SK-N-SH treated with all-trans-retinoic acid at 6 μM for 48 hours (cell line): ENCODE results near the gene FIBP.

Experiments
- ATAC-seq: fragments of 200-7000 bp; cut with Tn5 transposase; 3 replicates; pipeline ENCODE4 v1.9.1; 2020; ENCODE audit warnings: mild to moderate bottlenecking, moderate library complexity
- BACH2 ChIP-seq: fragments of 250-450 bp; sonication (Bioruptor Pico); IDR thresholded peaks from 2 replicates; pipeline ENCODE4 v1.9.0; 2021; ENCODE audit warnings: mild to moderate bottlenecking, borderline replicate concordance
- CREB5 ChIP-seq: fragments of 250-450 bp; sonication (Bioruptor Pico); IDR thresholded peaks from 2 replicates; pipeline ENCODE4 v1.5.1; 2020; ENCODE audit warnings: low read depth, mild to moderate bottlenecking, moderate library complexity
- CSDC2 ChIP-seq: fragments of 250-450 bp; sonication (Bioruptor Pico); IDR thresholded peaks from 2 replicates; pipeline ENCODE4 v1.5.0; 2020; ENCODE audit warnings: mild to moderate bottlenecking, moderate library complexity
- ESRRG ChIP-seq: fragments of 250-450 bp; sonication (Bioruptor Pico); IDR thresholded peaks from 2 replicates; pipeline ENCODE4 v1.6.1; 2021; ENCODE audit warnings: mild to moderate bottlenecking
- ISL1 ChIP-seq: fragments of 250-450 bp; sonication (Bioruptor Pico); IDR thresholded peaks from 2 replicates; pipeline ENCODE4 v2.1.2; 2022; ENCODE audit warnings: mild to moderate bottlenecking, moderate library complexity
- OSR1 ChIP-seq: fragments of 250-450 bp; sonication (Bioruptor Pico); IDR thresholded peaks from 2 replicates; pipeline ENCODE4 v1.8.0; 2022; ENCODE audit warnings: moderate library complexity, mild to moderate bottlenecking, inconsistent platforms
- PATZ1 ChIP-seq: fragments of 250-450 bp; sonication (Bioruptor Pico); IDR thresholded peaks from 2 replicates; pipeline ENCODE4 v1.8.0; 2020; ENCODE audit warnings: mild to moderate bottlenecking, moderate library complexity, borderline replicate concordance
- POU6F1 ChIP-seq: fragments of 250-450 bp; sonication (Bioruptor Pico); IDR thresholded peaks from 2 replicates; pipeline ENCODE4 v1.8.0; 2021; ENCODE audit warnings: low read depth, mild to moderate bottlenecking, moderate library complexity, borderline replicate concordance
- PPARA ChIP-seq: fragments of 250-450 bp; sonication (Bioruptor Pico); IDR thresholded peaks from 2 replicates; pipeline ENCODE4 v1.5.0; 2020; ENCODE audit warnings: mild to moderate bottlenecking, borderline replicate concordance
- RARB ChIP-seq: fragments of 250-450 bp; sonication (Bioruptor Pico); IDR thresholded peaks from 2 replicates; pipeline ENCODE4 v1.8.0; 2021; ENCODE audit warnings: mild to moderate bottlenecking, moderate library complexity
- SNAI2 ChIP-seq: fragments of 250-450 bp; sonication (Bioruptor Pico); IDR thresholded peaks from 2 replicates; pipeline ENCODE4 v1.5.0; 2020; ENCODE audit warnings: mild to moderate bottlenecking, moderate library complexity
- TCF4 ChIP-seq: fragments of 250-450 bp; sonication (Bioruptor Pico); IDR thresholded peaks from 2 replicates; pipeline ENCODE4 v1.8.0; 2021; ENCODE audit warnings: mild to moderate bottlenecking, moderate library complexity, borderline replicate concordance
- TOX ChIP-seq: fragments of 250-450 bp; sonication (Bioruptor Pico); IDR thresholded peaks from 2 replicates; pipeline ENCODE4 v1.8.0; 2021; ENCODE audit warnings: mild to moderate bottlenecking, moderate library complexity, borderline replicate concordance
- TSHZ2 ChIP-seq: fragments of 250-450 bp; sonication (Bioruptor Pico); IDR thresholded peaks from 2 replicates; pipeline ENCODE4 v1.5.0; 2020; ENCODE audit warnings: mild to moderate bottlenecking, moderate library complexity
- ZFP3 ChIP-seq: fragments of 250-450 bp; sonication (Bioruptor Pico); IDR thresholded peaks from 2 replicates; pipeline ENCODE4 v1.5.0; 2020; ENCODE audit warnings: mild to moderate bottlenecking, moderate library complexity
- ZFP30 ChIP-seq: fragments of 450-650 bp; formaldehyde crosslinking; IDR thresholded peaks from 2 replicates; pipeline ENCODE4 v1.5.0; 2022; ENCODE audit warnings: mild to moderate bottlenecking, moderate library complexity
- ZNF565 ChIP-seq: fragments of 450-650 bp; formaldehyde crosslinking; conservative IDR thresholded peaks from 2 replicates; pipeline ENCODE4 v1.5.0; 2020; ENCODE audit warnings: low read depth, mild to moderate bottlenecking, moderate library complexity
- ZNF8 ChIP-seq: fragments of 450-650 bp; formaldehyde crosslinking; IDR thresholded peaks from 2 replicates; pipeline ENCODE4 v1.5.0; 2020; ENCODE audit warnings: mild to moderate bottlenecking, moderate library complexity

Gene FIBP

GRCh38 chr11:65921033-65921555 is 32.8 kb upstream of the FIBP start (continued):
- TF ChIP-seq TSHZ2 (CRISPR knock-in tag) = no peak
- no peak for TF ChIP-seq ESRRG (CRISPR knock-in tag)
- TF ChIP-seq BACH2 (CRISPR knock-in tag) = no peak
- TF ChIP-seq RARB (CRISPR knock-in tag) = no peak
- TF ChIP-seq OSR1 (CRISPR knock-in tag) = no peak
- TF ChIP-seq ZFP3 (CRISPR knock-in tag) = no peak
- no peak for TF ChIP-seq PATZ1 (CRISPR knock-in tag)

GRCh38 chr11:65920372-65920802 is 32.1 kb upstream of the FIBP start:
- no peak for TF ChIP-seq TCF4 (CRISPR knock-in tag)
- TF ChIP-seq POU6F1 (CRISPR knock-in tag) = no peak
- no peak for TF ChIP-seq ZNF8 (CRISPR knock-in tag)
- TF ChIP-seq OSR1 (CRISPR knock-in tag) = no peak
- TF ChIP-seq ZNF565 (CRISPR knock-in tag) = no peak
- no peak for TF ChIP-seq ZFP30 (CRISPR knock-in tag)
- no peak for TF ChIP-seq TSHZ2 (CRISPR knock-in tag)
- no peak for TF ChIP-seq ESRRG (CRISPR knock-in tag)
- TF ChIP-seq BACH2 (CRISPR knock-in tag) = no peak
- TF ChIP-seq ISL1 (CRISPR knock-in tag) = no peak
- no peak for TF ChIP-seq ZFP3 (CRISPR knock-in tag)
- TF ChIP-seq CREB5 = no peak
- no peak for TF ChIP-seq CSDC2 (CRISPR knock-in tag)
- TF ChIP-seq SNAI2 (CRISPR knock-in tag) = no peak
- no peak for TF ChIP-seq RARB (CRISPR knock-in tag)
- TF ChIP-seq PPARA (CRISPR knock-in tag) = no peak
- no peak for TF ChIP-seq TOX (CRISPR knock-in tag)
- no peak for ATAC-seq
